SU-DHL-6 (cell line): Measurements from ENCODE around the gene SDK2.

ENCODE experiments used
- H2AFZ ChIP-seq: fragments of 200-600 bp; sonication (generic); 2 replicates; pipeline ENCODE4 v1.6.1; 2014; ENCODE audit warnings: low read depth, mild to moderate bottlenecking, moderate library complexity, mixed read lengths, antibody characterized with exemption, low read length; ENCODE audit not compliant: severe bottlenecking
- H3F3A ChIP-seq: fragments of 200-600 bp; shearing (Covaris generic); 2 replicates; pipeline ENCODE4 v1.6.0; 2016; ENCODE audit warnings: antibody characterized with exemption, mild to moderate bottlenecking; ENCODE audit not compliant: insufficient read depth
- H3K27ac ChIP-seq: fragments of 200-600 bp; sonication (generic); 2 replicates; pipeline ENCODE4 v1.5.1; 2016; ENCODE audit warnings: low read depth, mild to moderate bottlenecking, low read length, moderate library complexity, mixed read lengths
- H3K27me3 ChIP-seq: fragments of 200-600 bp; sonication (generic), shearing (Covaris generic); 2 replicates; pipeline ENCODE4 v1.6.0; 2014; ENCODE audit warnings: mild to moderate bottlenecking, low read length
- H3K36me3 ChIP-seq: fragments of 200-600 bp; sonication (generic); 2 replicates; pipeline ENCODE4 v1.6.1; 2014; ENCODE audit warnings: mild to moderate bottlenecking, low read length, mixed read lengths
- H3K4me2 ChIP-seq: fragments of 300-600, 200-600 bp; shearing (Covaris generic), sonication (generic); 2 replicates; pipeline ENCODE4 v1.6.0; 2014; ENCODE audit warnings: low read length, low read depth, mild to moderate bottlenecking; ENCODE audit not compliant: poor library complexity, severe bottlenecking
- H3K4me3 ChIP-seq: fragments of 200-600 bp; sonication (generic); 2 replicates; pipeline ENCODE4 v1.5.1; 2014; ENCODE audit warnings: antibody characterized with exemption, low read length, mild to moderate bottlenecking, mixed read lengths; ENCODE audit not compliant: insufficient read depth, poor library complexity, severe bottlenecking
- H3K79me2 ChIP-seq: fragments of 200-600 bp; sonication (generic); 2 replicates; pipeline ENCODE4 v1.6.1; 2014; ENCODE audit warnings: mild to moderate bottlenecking, low read length, moderate library complexity; ENCODE audit not compliant: insufficient read depth
- H3K9ac ChIP-seq: fragments of 200-600 bp; sonication (generic); 2 replicates; pipeline ENCODE4 v1.7.0; 2014; ENCODE audit warnings: mild to moderate bottlenecking, low read length
- H3K9me2 ChIP-seq: fragments of 200-600 bp; sonication (generic); replicated peaks from 2 replicates; pipeline ENCODE4 v1.6.1; 2014; ENCODE audit warnings: low read length; ENCODE audit not compliant: insufficient read depth
- H3K9me3 ChIP-seq: fragments of 200-600 bp; sonication (generic); 2 replicates; pipeline ENCODE4 v1.6.1; 2014; ENCODE audit warnings: low read length, mixed read lengths; ENCODE audit not compliant: insufficient read depth
- H4K20me1 ChIP-seq: fragments of 200-600 bp; sonication (generic); 2 replicates; pipeline ENCODE4 v1.6.1; 2014; ENCODE audit warnings: low read depth, mild to moderate bottlenecking, antibody characterized with exemption, low read length, moderate library complexity, mixed read lengths
- EZH2phosphoT487 ChIP-seq: fragments of 200-600 bp; sonication (generic), shearing (Covaris generic); conservative IDR thresholded peaks from 2 replicates; pipeline ENCODE4 v1.6.1; 2018; ENCODE audit warnings: mild to moderate bottlenecking, antibody characterized with exemption, low read length, moderate library complexity, mixed read lengths
- TF ChIP-seq, protein P1 (sequence below): fragments of 200-600 bp; sonication (generic); IDR thresholded peaks from one replicate; pipeline ENCODE4 v1.5.1; 2017; ENCODE audit warnings: antibody characterized with exemption, mild to moderate bottlenecking, low read length, moderate library complexity; ENCODE audit not compliant: insufficient read depth, poor library complexity, severe bottlenecking

SDK2 gene

DNA sequence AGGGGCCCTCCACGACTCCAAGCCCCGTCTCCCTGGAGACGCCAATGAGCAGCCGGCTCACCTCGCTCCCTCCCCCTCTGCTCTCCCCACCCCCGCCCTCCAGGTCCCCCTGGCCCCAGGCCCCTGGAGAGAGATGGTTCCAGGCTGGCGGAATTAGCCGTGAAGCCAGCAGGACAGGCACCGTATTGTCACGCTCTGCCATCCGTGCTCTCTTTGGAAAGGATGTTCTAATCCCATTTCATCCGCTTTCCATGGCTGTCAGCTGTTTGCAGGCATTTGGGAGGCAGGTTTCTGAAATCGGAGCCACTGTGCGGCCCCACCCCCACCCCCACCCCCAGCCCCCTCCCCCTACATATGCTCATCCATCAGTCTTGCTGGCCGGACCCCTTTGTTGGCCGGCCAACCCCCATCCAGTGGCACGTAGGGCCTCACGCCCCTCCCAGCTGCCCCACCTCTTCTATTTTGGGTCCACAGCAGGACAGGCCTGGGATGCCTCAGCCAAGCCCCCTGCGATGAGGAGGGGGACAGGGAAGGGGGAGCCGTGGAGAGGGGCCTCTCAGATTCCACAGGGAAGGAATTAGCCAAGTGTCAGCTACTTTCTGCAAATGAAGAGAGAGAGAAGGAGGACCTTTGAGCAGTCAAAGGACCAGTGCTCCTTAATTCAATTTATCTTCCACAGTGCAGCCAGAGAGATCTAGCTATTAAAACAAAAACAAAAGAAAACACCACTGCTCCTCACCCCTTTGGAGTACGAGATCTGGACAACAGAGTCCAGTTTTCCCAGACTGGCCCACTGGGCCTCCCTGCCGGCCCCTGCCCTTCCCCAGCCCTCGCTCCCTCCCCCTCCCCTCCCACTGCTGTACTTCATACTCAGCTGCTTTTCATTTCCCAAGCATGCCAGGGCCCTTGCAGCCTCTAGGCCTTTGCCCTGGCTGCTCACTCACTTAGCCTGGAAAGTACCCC lies 30.7 kb downstream of the SDK2 start:
- no peak overlapping the region for H3K4me2 ChIP-seq
- H3K9ac ChIP-seq: no peak overlapping the region
- no peak overlapping the region for H3K27ac ChIP-seq

DNA sequence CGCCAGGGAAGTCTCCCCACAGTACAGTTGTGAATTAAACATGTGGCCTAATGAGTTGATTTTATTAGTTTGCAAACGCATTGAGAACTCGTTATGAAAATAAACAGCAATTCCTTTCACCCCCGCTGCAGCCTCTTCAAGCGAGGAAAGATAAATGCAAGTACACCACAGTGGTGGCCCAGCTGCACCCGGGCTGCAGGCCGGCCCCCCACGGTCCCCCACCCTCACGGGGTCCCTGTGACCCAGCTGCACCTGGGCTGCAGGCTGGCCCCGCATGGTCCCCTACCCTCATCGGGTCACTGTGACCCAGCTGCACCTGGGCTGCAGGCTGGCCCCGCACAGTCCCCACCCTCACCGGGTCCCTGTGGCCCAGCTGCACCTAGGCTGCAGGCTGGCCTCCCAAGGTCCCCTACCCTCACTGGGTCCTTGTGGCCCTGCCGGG lies 32.2 kb downstream of the SDK2 start:
- Histone ChIP-seq H3K4me3 (no peak overlapping the region), H4K20me1 (no peaks in the 10 kb centered on the region), H3K9ac (no peak overlapping the region), H3F3A (no peaks in the 10 kb centered on the region), H3K9me3 (no peaks in the 10 kb centered on the region), H3K27me3 (no peaks in the 10 kb centered on the region), H2AFZ (no peak overlapping the region), H3K36me3 (no peaks in the 10 kb centered on the region), H3K9me2 (no peaks in the 10 kb centered on the region), H3K4me2 (no peak overlapping the region), H3K79me2 (no peaks in the 10 kb centered on the region), H3K27ac (no peak overlapping the region)
- TF ChIP-seq, protein P1, sequence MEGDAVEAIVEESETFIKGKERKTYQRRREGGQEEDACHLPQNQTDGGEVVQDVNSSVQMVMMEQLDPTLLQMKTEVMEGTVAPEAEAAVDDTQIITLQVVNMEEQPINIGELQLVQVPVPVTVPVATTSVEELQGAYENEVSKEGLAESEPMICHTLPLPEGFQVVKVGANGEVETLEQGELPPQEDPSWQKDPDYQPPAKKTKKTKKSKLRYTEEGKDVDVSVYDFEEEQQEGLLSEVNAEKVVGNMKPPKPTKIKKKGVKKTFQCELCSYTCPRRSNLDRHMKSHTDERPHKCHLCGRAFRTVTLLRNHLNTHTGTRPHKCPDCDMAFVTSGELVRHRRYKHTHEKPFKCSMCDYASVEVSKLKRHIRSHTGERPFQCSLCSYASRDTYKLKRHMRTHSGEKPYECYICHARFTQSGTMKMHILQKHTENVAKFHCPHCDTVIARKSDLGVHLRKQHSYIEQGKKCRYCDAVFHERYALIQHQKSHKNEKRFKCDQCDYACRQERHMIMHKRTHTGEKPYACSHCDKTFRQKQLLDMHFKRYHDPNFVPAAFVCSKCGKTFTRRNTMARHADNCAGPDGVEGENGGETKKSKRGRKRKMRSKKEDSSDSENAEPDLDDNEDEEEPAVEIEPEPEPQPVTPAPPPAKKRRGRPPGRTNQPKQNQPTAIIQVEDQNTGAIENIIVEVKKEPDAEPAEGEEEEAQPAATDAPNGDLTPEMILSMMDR: no peak
- TF ChIP-seq EZH2phosphoT487: no peak

More for the DNA sequence above, 30.7 kb downstream of the SDK2 start:
- no peaks in the 10 kb centered on the region for H3F3A ChIP-seq
- no peaks in the 10 kb centered on the region for H3K27me3 ChIP-seq
- no peak for TF ChIP-seq EZH2phosphoT487
- TF ChIP-seq, protein P1: no peak
- no peak overlapping the region for H3K4me3 ChIP-seq
- no peaks in the 10 kb centered on the region for H3K9me2 ChIP-seq
- no peaks in the 10 kb centered on the region for H3K79me2 ChIP-seq
- H3K36me3 ChIP-seq: no peaks in the 10 kb centered on the region
- no peak overlapping the region for H2AFZ ChIP-seq
- no peaks in the 10 kb centered on the region for H3K9me3 ChIP-seq
- no peaks in the 10 kb centered on the region for H4K20me1 ChIP-seq

DNA sequence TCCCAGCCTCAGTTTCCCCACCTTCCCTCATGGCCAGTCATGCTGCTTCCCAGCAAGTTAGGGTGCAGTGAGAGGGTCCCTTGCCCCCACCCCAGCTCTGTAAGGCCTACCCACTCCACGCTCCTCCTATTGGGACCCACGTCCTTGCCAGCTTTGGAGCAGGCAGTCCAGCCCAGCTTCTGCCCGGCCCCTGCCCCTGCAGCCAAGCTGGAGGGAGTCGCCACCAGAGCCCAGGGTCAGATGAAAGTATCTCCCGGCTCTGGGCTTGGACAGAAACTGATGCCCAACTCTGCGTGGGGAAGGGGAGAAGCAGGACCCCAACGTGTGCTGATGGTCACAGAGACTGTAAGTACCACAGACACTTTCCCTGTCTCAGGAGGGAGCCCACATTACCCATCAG lies 32.6 kb downstream of the SDK2 start:
- no peak overlapping the region for H3K27ac ChIP-seq
- H3K79me2 ChIP-seq: no peaks in the 10 kb centered on the region
- H3K4me2 ChIP-seq: no peak overlapping the region
- no peak overlapping the region for H3K4me3 ChIP-seq
- no peaks in the 10 kb centered on the region for H4K20me1 ChIP-seq
- H3K9ac ChIP-seq: no peak overlapping the region
- no peaks in the 10 kb centered on the region for H3K9me2 ChIP-seq
- H3K36me3 ChIP-seq: no peaks in the 10 kb centered on the region
- H3K9me3 ChIP-seq: no peaks in the 10 kb centered on the region
- no peaks in the 10 kb centered on the region for H3F3A ChIP-seq
- H3K27me3 ChIP-seq: no peaks in the 10 kb centered on the region
- no peak overlapping the region for H2AFZ ChIP-seq
- TF ChIP-seq, protein P1: no peak
- no peak for TF ChIP-seq EZH2phosphoT487
